GM12874 (cell line): ENCODE measurements around the gene PRLR.

Experiments
- CTCF ChIP-seq: IDR thresholded peaks from 2 replicates; pipeline ENCODE4 v1.5.1; 2011; ENCODE audit warnings: low read depth, mild to moderate bottlenecking, control low read depth, low read length, moderate library complexity; ENCODE audit not compliant: insufficient read depth

Gene PRLR

DNA sequence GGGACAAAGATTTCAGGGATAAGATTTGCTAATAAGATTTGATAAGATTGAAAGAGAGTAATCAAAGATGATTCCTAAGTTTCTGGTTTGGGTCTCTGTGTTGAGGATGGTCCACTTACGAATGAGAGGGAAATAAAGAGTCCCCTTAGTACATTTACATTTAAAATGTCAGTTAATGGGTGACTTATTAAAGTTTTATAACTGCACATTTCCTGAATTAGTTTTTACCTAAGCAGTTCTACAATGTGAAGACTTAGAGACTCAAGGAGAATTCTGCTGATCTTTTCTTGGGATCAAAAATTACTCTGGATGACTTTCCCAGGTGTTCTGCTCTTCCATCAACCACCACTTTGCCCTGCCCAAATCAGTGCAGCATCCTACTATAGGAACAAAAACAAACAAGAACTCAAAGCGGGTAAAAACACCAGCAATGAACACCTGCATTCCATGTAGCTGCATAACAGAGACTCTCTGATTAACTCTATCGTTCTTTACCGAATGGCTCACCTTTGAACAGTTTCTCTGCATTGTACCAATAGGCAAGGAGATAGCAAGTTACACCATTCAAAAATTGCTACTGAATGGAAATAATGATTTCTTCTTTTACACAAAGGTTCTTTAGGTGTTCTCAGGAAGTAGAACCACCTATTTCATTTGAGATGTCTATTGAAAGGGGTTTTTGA, 65.3 kb downstream of the PRLR start:
- no peak for TF ChIP-seq CTCF

DNA sequence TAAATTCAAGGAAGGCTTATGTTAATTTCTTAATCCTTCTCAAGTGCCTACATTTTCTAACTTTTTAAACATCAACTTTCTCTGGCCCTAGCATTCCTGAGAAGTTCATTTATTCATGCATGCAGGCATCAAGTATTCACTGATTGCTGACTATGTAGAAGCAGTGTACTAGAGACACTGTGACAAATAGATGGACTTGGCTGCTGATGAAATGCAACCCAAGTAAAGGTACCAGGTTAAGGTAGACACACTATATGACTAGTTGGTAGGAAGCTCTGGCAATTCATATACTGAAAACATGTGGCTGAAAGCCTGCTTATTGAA, 66.6 kb downstream of the PRLR start:
- no peak for TF ChIP-seq CTCF

GRCh38 chr5:35162848-35163709, 67.2 kb downstream of the PRLR start:
- no peak for TF ChIP-seq CTCF

DNA sequence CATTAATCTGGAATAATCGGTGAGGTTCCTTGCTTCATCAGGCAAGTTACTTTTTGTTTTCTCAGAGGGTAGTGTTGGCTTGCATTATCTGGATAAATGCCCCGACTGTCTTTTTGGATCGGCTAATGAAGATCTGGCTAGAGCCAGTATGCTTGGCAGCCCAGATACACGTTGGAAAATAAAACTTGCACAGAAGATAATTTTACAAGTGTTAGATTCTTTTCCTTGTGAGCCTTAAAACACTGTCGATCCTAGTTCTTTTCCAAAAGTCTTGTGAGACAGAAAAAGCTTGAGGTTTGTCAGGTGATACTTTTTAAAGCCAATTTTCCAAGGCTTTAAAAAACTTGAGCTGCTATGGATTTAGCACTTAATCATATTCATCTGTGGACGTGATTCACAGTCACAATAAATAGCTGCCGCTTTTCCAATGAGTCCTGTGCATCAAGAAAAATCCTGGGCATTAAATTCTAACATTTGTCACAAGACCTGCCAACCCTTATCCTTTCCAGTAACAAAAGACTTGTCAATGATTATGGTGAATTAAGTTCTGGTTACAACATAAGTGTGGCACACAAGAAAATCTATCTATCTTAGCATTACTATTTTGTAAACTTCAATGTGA, 68.5 kb downstream of the PRLR start:
- TF ChIP-seq CTCF: no peak

- TF ChIP-seq CTCF: no peak
Observed at GRCh38 chr5:35160486-35161116, 69.7 kb downstream of the PRLR start.

DNA sequence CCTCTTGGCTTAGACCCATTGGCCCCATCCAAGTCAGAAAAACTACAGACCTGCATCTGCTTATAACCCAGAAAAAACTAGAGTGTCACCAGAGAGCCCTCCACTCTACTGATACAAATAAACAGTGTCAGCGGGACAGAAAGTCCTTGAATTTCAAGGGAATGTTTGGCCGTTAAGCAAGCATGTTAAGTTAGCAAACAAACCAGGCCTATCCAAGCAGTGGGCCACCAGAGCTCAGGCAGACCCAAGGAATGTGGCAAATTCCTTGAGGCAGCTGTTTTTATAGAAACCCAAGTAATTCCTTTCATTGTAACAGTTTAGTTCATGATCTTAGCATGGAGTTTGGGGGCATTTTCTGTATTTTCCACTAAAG, 70.9 kb downstream of the PRLR start:
- no peak for TF ChIP-seq CTCF
